ENCODE results near the gene APOBEC2. TPM values are rescaled to one million over a fixed set of nuclear protein-coding genes. Genes with fewer than 3 reads are reported as not detected.
A peak's percentile ranks its signal among the peaks of the same experiment; 100 is the strongest.

Gene APOBEC2
- total and polyA plus RNA-seq, 2 of the 13 experiments (the other 11 are each of a cell fraction or from before 2014, with no cell fraction given) = 0.09 TPM; not detected in 1

DNA sequence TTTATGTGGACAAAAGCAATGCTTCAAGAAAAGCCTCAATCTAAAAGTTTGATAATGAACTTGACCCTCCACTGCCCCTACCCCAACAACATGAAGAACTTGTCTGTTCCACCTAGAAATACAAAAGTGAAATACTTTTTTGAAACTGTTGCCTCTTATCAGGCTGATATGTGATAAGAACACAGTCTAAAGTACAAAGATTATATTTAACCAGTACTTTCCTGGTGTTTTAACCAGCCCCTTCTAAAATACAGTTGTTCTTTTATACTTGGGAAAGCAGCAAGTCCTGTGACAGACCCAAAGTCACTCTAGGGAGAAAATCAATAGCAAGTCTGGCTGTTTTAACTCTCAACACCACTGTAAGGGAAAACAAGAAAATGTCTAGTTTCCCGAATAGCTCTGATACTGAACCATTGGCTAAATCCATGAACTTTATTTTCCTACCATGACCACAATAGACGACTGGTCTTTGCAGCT, 12.6 kb downstream of the APOBEC2 start (continued):
- no peak for TF ChIP-seq RARG (CRISPR knock-in tag; IDR thresholded peaks at IDR 0.05; ENCODE audit: low read depth)
- TF ChIP-seq ZNF180 (CRISPR knock-in tag; IDR thresholded peaks at IDR 0.05; ENCODE audit: borderline replicate concordance, low read depth) = no peak
- TF ChIP-seq ATF7 (IDR thresholded peaks at IDR 0.05) = no peak
- TF ChIP-seq ATF7 (CRISPR knock-in tag; IDR thresholded peaks at IDR 0.05) = no peak
- no peak for TF ChIP-seq HES4 (CRISPR knock-in tag; IDR thresholded peaks at IDR 0.05; ENCODE audit: borderline replicate concordance)
- no peak for TF ChIP-seq ZFYVE20 (CRISPR knock-in tag; IDR thresholded peaks at IDR 0.05; ENCODE audit: borderline replicate concordance, low read depth)
- no peak for TF ChIP-seq KLF9 (CRISPR knock-in tag; IDR thresholded peaks at IDR 0.05; ENCODE audit: low read depth)
- no peak for TF ChIP-seq ARNTL (CRISPR knock-in tag; IDR thresholded peaks at IDR 0.05)
- TF ChIP-seq, protein P1, sequence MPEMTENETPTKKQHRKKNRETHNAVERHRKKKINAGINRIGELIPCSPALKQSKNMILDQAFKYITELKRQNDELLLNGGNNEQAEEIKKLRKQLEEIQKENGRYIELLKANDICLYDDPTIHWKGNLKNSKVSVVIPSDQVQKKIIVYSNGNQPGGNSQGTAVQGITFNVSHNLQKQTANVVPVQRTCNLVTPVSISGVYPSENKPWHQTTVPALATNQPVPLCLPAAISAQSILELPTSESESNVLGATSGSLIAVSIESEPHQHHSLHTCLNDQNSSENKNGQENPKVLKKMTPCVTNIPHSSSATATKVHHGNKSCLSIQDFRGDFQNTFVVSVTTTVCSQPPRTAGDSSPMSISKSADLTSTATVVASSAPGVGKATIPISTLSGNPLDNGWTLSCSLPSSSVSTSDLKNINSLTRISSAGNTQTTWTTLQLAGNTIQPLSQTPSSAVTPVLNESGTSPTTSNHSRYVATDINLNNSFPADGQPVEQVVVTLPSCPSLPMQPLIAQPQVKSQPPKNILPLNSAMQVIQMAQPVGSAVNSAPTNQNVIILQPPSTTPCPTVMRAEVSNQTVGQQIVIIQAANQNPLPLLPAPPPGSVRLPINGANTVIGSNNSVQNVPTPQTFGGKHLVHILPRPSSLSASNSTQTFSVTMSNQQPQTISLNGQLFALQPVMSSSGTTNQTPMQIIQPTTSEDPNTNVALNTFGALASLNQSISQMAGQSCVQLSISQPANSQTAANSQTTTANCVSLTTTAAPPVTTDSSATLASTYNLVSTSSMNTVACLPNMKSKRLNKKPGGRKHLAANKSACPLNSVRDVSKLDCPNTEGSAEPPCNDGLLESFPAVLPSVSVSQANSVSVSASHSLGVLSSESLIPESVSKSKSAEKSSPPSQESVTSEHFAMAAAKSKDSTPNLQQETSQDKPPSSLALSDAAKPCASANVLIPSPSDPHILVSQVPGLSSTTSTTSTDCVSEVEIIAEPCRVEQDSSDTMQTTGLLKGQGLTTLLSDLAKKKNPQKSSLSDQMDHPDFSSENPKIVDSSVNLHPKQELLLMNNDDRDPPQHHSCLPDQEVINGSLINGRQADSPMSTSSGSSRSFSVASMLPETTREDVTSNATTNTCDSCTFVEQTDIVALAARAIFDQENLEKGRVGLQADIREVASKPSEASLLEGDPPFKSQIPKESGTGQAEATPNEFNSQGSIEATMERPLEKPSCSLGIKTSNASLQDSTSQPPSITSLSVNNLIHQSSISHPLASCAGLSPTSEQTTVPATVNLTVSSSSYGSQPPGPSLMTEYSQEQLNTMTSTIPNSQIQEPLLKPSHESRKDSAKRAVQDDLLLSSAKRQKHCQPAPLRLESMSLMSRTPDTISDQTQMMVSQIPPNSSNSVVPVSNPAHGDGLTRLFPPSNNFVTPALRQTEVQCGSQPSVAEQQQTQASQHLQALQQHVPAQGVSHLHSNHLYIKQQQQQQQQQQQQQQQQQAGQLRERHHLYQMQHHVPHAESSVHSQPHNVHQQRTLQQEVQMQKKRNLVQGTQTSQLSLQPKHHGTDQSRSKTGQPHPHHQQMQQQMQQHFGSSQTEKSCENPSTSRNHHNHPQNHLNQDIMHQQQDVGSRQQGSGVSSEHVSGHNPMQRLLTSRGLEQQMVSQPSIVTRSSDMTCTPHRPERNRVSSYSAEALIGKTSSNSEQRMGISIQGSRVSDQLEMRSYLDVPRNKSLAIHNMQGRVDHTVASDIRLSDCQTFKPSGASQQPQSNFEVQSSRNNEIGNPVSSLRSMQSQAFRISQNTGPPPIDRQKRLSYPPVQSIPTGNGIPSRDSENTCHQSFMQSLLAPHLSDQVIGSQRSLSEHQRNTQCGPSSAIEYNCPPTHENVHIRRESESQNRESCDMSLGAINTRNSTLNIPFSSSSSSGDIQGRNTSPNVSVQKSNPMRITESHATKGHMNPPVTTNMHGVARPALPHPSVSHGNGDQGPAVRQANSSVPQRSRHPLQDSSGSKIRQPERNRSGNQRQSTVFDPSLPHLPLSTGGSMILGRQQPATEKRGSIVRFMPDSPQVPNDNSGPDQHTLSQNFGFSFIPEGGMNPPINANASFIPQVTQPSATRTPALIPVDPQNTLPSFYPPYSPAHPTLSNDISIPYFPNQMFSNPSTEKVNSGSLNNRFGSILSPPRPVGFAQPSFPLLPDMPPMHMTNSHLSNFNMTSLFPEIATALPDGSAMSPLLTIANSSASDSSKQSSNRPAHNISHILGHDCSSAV (CRISPR knock-in tag; IDR thresholded peaks at IDR 0.05; ENCODE audit: borderline replicate concordance) = no peak
- peak; percentile 67; the same call in 1 of the 2 replicates for TF ChIP-seq MIXL1 (CRISPR knock-in tag; IDR thresholded peaks at IDR 0.05)
- no peak for TF ChIP-seq ZNF782 (CRISPR knock-in tag; IDR thresholded peaks at IDR 0.05; ENCODE audit: borderline replicate concordance)
- no peak for TF ChIP-seq SRF (IDR thresholded peaks at IDR 0.05; ENCODE audit: low read depth, low read length)
- TF ChIP-seq ZFP37 (CRISPR knock-in tag; IDR thresholded peaks at IDR 0.05; ENCODE audit: borderline replicate concordance) = no peak
- peak; percentile 56; the same call in 1 of the 2 replicates for TF ChIP-seq SP5 (CRISPR knock-in tag; IDR thresholded peaks at IDR 0.05; ENCODE audit: borderline replicate concordance, low read depth)
- TF ChIP-seq ZXDC (CRISPR knock-in tag; IDR thresholded peaks at IDR 0.05) = no peak
- TF ChIP-seq ZNF343 (CRISPR knock-in tag; IDR thresholded peaks at IDR 0.05) = no peak
- TF ChIP-seq, protein P2, sequence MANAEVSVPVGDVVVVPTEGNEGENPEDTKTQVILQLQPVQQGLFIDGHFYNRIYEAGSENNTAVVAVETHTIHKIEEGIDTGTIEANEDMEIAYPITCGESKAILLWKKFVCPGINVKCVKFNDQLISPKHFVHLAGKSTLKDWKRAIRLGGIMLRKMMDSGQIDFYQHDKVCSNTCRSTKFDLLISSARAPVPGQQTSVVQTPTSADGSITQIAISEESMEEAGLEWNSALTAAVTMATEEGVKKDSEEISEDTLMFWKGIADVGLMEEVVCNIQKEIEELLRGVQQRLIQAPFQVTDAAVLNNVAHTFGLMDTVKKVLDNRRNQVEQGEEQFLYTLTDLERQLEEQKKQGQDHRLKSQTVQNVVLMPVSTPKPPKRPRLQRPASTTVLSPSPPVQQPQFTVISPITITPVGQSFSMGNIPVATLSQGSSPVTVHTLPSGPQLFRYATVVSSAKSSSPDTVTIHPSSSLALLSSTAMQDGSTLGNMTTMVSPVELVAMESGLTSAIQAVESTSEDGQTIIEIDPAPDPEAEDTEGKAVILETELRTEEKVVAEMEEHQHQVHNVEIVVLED (CRISPR knock-in tag; IDR thresholded peaks at IDR 0.05; ENCODE audit: borderline replicate concordance) = no peak
- TF ChIP-seq ZSCAN31 (CRISPR knock-in tag; IDR thresholded peaks at IDR 0.05; ENCODE audit: low read depth) = no peak
- no peak for TF ChIP-seq ETV6 (CRISPR knock-in tag; conservative IDR thresholded peaks at IDR 0.05)
